Activated CD8-positive, alpha-beta memory T cell treated with anti-CD3 and anti-CD28 coated beads, Interleukin-2, amount 10 ng/mL, durations not matched to agents 7 days and 5 days (primary cell): ENCODE data around the gene CYTH1. TPM values are rescaled to one million over a fixed set of nuclear protein-coding genes. Genes with fewer than 3 reads are reported as not detected.
A peak's percentile ranks its signal among the peaks of the same experiment; 100 is the strongest.

Experiments used
- ATAC-seq: fragments of 150-1000 bp; cut with Tn5 transposase; one replicate; pipeline ENCODE4 v1.10.0; 2021; ENCODE audit warnings: moderate library complexity
- CTCF ChIA-PET: fragments of 350-600 bp; sonication (Branson Sonifier 250); formaldehyde crosslinking; loops from one replicate; lab custom pipeline; 2021; ENCODE audit warnings: antibody characterized with exemption; lab: Charles Lee
- DNase-seq: peaks from one replicate; pipeline ENCODE4 v3.0.0-alpha.2; 2020
- H3K27ac Mint-ChIP-seq: one replicate; pipeline ENCODE4 v1.8.0; 2021; ENCODE audit warnings: mild to moderate bottlenecking, mixed read lengths
- H3K27me3 Mint-ChIP-seq: one replicate; pipeline ENCODE4 v1.8.0; 2021; ENCODE audit warnings: mixed read lengths
- H3K36me3 Mint-ChIP-seq: one replicate; pipeline ENCODE4 v1.8.0; 2021; ENCODE audit warnings: mild to moderate bottlenecking, mixed read lengths
- H3K4me1 Mint-ChIP-seq: one replicate; pipeline ENCODE4 v1.8.0; 2021; ENCODE audit warnings: mixed read lengths
- H3K4me3 Mint-ChIP-seq: one replicate; pipeline ENCODE4 v1.8.0; 2021; ENCODE audit warnings: mild to moderate bottlenecking, moderate library complexity, mixed read lengths
- H3K9me3 Mint-ChIP-seq: one replicate; pipeline ENCODE4 v1.8.0; 2022; ENCODE audit warnings: low read depth, mixed read lengths
- total RNA-seq, 2 experiments: library from RNA; stranded (reverse); gene quantifications; one replicate each; pipeline ENCODE4 v1.2.3, GENCODE V29; 2021

Gene CYTH1
- 100 to 1,000 TPM; 151 to 156 TPM for total RNA-seq

DNA sequence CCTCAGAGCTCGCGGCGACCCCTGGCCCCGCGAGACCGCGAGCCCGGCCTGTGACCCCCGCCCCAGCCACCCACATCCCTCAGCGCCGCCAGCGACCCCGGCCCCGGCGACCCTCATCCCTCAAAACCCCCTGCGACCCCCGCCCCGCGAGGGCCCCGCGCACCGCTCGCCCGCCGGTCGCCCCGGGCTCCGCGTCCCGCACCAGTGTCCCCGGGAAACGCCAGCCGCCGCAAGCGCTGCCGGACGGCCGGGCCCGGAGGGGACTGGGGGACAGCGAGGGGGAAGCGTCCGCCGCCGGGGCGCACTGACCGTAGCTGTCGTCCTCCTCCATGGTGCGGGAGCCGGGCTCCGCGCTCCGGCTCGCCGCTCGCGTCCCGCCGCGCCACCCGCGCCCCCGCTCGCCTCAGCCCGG, at the start of gene CYTH1:
TSS of gene CYTH1 (minus strand) at position 381 of the 412 bp plus-strand sequence. CDS start at position 331, 50 bp downstream.
- Mint-ChIP-seq H3K27me3 (no peaks in the 10 kb centered on the region), H3K27ac (peak within 1 kb of the TSS; percentile 98), H3K4me1 (peaks cover 57% of the 10 kb centered on the region), H3K4me3 (peak within 1 kb of the TSS; percentile 79), H3K9me3 (no peaks in the 10 kb centered on the region), H3K36me3 (peaks cover 9% of the 10 kb centered on the region)
- ATAC-seq (no peak), DNase-seq (no peak)
- CTCF ChIA-PET = no interaction called here

GRCh38 chr17:78829477-78829876, 47.4 kb upstream of the CYTH1 start:
- Mint-ChIP-seq H3K27me3 (no peaks in the 10 kb centered on the region), H3K4me1 (peaks cover 6% of the 10 kb centered on the region), H3K27ac (no peak overlapping the region), H3K4me3 (no peak overlapping the region), H3K36me3 (peaks cover 58% of the 10 kb centered on the region), H3K9me3 (no peaks in the 10 kb centered on the region)
- CTCF ChIA-PET = no interaction called here
- DNase-seq (no peak), ATAC-seq (no peak)

DNA sequence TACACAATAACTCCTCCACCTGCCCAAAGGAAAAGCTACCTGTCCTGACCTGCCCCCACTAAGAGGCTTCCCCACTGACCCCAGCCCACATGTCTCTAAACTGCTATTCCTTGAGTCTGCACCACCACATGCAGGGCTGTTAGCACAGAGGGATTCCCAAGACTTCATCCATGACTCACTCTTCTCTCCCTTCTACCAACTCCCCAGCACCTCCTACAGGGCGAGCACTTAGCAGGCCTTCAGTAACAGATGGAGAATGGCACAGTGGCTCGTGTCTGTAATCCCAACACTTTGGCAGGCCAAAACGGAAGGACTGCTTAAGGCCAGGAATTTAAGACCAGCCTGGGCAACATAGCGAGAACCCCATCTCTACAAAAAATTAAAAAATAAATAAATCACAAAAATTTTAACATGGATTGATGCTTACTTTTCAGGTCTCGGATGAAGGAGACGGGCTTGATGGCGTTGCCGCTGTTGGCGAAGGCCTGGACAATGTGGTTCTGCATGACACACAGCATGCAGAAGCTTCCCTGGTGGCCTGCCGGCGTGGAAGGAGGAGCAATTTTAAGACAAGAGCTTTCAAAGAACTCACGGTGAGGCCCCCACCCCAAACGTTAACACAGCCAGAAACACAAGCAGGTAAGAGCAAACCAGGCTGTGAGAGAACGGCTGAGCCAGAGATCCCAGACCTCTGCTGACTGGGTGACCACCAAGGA, 46.6 kb upstream of the CYTH1 start:
- CTCF ChIA-PET = no interaction called here
- peaks cover 61% of the 10 kb centered on the region for H3K36me3 Mint-ChIP-seq

DNA sequence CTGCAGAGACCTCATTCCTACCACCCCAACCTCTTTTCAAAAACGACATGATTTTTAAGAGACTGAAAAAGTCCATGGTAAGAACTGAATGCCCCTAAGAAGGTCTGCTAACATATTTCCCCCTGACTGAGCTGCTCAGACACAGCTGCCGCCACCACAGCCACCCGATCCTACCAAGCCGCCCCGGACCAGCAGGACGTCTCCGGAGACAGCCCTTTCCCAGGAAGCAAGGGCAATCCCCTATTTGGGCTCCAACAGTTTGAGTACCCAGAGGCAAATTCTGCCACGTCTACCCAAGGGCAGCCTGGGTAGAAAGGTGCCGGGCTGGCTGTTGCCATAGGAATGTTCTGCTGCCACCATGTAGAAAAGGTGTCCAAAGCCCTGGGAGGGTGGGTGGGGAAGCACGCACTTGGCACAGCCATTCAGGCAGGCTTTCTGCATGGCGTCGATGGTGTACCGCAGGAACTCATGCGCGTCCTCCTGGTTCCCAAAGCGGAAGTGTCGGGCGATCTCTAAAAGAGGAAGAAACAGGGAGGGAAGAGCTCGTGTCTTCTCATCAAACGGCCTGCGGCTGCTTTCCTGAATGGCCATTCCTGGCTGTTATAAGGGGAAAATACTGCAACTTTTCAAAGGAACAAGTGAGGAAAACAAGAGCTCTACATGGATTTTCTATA, 44.9 kb upstream of the CYTH1 start:
- Mint-ChIP-seq H3K27me3 (no peaks in the 10 kb centered on the region), H3K36me3 (peaks cover 59% of the 10 kb centered on the region), H3K27ac (no peak overlapping the region), H3K4me1 (peaks cover 7% of the 10 kb centered on the region), H3K4me3 (no peak overlapping the region), H3K9me3 (no peaks in the 10 kb centered on the region)
- ATAC-seq (no peak), DNase-seq (no peak)
- CTCF ChIA-PET = no interaction called here

More for the DNA sequence above, 46.6 kb upstream of the CYTH1 start:
- peak; percentile 47 for ATAC-seq
- Mint-ChIP-seq H3K4me3 (no peak overlapping the region), H3K4me1 (peaks cover 6% of the 10 kb centered on the region), H3K9me3 (no peaks in the 10 kb centered on the region), H3K27ac (no peak overlapping the region), H3K27me3 (no peaks in the 10 kb centered on the region)
- no peak for DNase-seq

- Mint-ChIP-seq H3K27ac (no peak overlapping the region), H3K9me3 (no peaks in the 10 kb centered on the region)
These were observed 44.3 kb upstream of the CYTH1 start for GRCh38 chr17:78826421-78826820.

DNA sequence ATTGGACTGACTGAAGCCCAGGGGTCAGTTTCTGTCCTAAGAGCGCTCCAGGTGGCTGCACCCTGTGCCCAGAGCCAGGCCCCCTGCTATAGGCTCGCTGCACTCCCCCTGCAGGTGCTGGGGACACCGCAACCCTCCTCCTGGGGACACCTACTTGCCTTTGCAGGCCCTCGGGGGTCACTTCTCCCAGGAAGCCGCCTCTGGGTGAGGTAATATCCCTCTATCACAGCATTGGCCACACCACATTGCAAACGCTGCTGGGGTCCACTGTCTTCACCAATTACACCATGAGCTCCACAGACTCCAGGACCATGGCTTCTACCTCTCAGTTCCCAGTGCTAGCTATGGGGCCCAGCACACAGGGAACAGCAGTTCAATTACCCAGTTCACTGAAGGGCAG, 43.6 kb upstream of the CYTH1 start:
- ATAC-seq = no peak

More at GRCh38 chr17:78826421-78826820, 44.3 kb upstream of the CYTH1 start:
- H3K4me1 Mint-ChIP-seq = peaks cover 10% of the 10 kb centered on the region
- peaks cover 62% of the 10 kb centered on the region for H3K36me3 Mint-ChIP-seq
- CTCF ChIA-PET = no interaction called here
- no peak for DNase-seq
- no peaks in the 10 kb centered on the region for H3K27me3 Mint-ChIP-seq
- H3K4me3 Mint-ChIP-seq = no peak overlapping the region
- no peak for ATAC-seq

GRCh38 chr17:78824240-78824639, 42.2 kb upstream of the CYTH1 start:
- Mint-ChIP-seq H3K4me1 (peaks cover 23% of the 10 kb centered on the region), H3K36me3 (peaks cover 64% of the 10 kb centered on the region), H3K27me3 (no peaks in the 10 kb centered on the region), H3K4me3 (no peak overlapping the region), H3K9me3 (no peaks in the 10 kb centered on the region), H3K27ac (peak overlapping the region; percentile 7)
- ATAC-seq (no peak), DNase-seq (no peak)
- CTCF ChIA-PET = no interaction called here

More for the DNA sequence above, 43.6 kb upstream of the CYTH1 start:
- no peaks in the 10 kb centered on the region for H3K9me3 Mint-ChIP-seq
- H3K27ac Mint-ChIP-seq = peak overlapping the region; percentile 44
- DNase-seq = no peak
- H3K4me3 Mint-ChIP-seq = no peak overlapping the region
- CTCF ChIA-PET = no interaction called here
- H3K27me3 Mint-ChIP-seq = no peaks in the 10 kb centered on the region
- peaks cover 14% of the 10 kb centered on the region for H3K4me1 Mint-ChIP-seq
- H3K36me3 Mint-ChIP-seq = peaks cover 63% of the 10 kb centered on the region

GRCh38 chr17:78823282-78824046, 41.4 kb upstream of the CYTH1 start:
- ATAC-seq = no peak
- H3K9me3 Mint-ChIP-seq = no peaks in the 10 kb centered on the region

DNA sequence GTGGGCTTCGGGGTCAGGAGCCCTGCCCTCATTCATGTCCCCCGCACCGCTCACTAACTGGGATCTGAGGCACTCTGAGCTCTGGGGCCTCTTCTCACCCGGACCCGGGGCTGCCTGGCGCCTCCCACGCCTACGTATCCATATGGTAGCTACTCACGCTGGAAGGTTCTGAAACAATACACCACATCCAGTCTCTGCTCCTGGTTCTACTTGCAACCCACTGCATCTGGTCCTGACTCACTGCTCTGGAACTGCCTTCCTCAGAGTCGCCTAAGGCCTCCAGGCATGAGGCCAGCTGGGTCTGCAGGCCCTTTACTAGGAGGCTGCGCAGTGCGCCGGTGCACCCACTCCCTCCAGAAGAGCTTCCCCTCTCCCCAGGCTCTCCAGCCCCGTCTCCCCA, 40.5 kb upstream of the CYTH1 start:
- Mint-ChIP-seq H3K27me3 (no peaks in the 10 kb centered on the region), H3K27ac (peak overlapping the region; percentile 54), H3K36me3 (peaks cover 67% of the 10 kb centered on the region), H3K4me3 (no peak overlapping the region), H3K4me1 (peaks cover 38% of the 10 kb centered on the region), H3K9me3 (no peaks in the 10 kb centered on the region)
- no peak for ATAC-seq
- CTCF ChIA-PET = no interaction called here
- DNase-seq = no peak

More at GRCh38 chr17:78823282-78824046, 41.4 kb upstream of the CYTH1 start:
- Mint-ChIP-seq H3K36me3 (peaks cover 70% of the 10 kb centered on the region), H3K27ac (no peak overlapping the region), H3K4me3 (no peak overlapping the region), H3K4me1 (peaks cover 30% of the 10 kb centered on the region), H3K27me3 (no peaks in the 10 kb centered on the region)
- no peak for DNase-seq
- CTCF ChIA-PET = no interaction called here

- H3K4me1 Mint-ChIP-seq = peaks cover 44% of the 10 kb centered on the region
- no peaks in the 10 kb centered on the region for H3K27me3 Mint-ChIP-seq
- peak overlapping the region; percentile 52 for H3K27ac Mint-ChIP-seq
- CTCF ChIA-PET = no interaction called here
- H3K36me3 Mint-ChIP-seq = peaks cover 69% of the 10 kb centered on the region
- no peak for ATAC-seq
- no peaks in the 10 kb centered on the region for H3K9me3 Mint-ChIP-seq
- no peak for DNase-seq
- no peak overlapping the region for H3K4me3 Mint-ChIP-seq
These were observed 39.9 kb upstream of the CYTH1 start for GRCh38 chr17:78821961-78822360.

DNA sequence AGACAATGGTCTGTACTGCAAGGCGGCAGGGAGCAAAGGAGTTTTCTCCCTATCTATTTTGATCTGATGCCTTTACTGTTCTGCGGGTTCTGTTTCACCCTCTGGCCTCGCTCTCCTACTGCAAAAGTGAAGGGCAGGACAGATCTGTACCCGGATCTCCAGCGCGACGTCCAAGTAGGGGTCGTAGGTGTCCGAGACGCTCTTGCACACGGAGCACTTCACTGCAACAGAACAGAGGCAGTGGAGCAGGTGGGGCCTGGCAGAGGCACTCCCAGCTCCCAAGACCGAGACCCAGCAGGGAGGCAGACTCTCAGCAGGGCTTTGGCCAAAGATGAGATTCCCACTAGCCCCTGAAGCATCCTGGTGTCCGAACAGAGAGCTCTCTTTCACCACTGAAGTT, 38.8 kb upstream of the CYTH1 start:
- Mint-ChIP-seq H3K27me3 (no peaks in the 10 kb centered on the region), H3K36me3 (peaks cover 68% of the 10 kb centered on the region), H3K4me1 (peaks cover 49% of the 10 kb centered on the region), H3K27ac (peak overlapping the region; percentile 39), H3K9me3 (no peaks in the 10 kb centered on the region), H3K4me3 (no peak overlapping the region)
- DNase-seq (no peak), ATAC-seq (no peak)
- CTCF ChIA-PET = interaction anchor here (0.6 to 0.7 kb wide), 2 partner anchors 40 to 45 kb away, joined by 3 to 4 read pairs; no protein-coding TSS in a partner anchor

GRCh38 chr17:78819806-78820792, 38.0 kb upstream of the CYTH1 start:
- Mint-ChIP-seq H3K4me3 (no peak overlapping the region), H3K4me1 (peaks cover 53% of the 10 kb centered on the region), H3K27ac (peak overlapping the region; percentile 91), H3K27me3 (no peaks in the 10 kb centered on the region), H3K36me3 (peaks cover 70% of the 10 kb centered on the region), H3K9me3 (no peaks in the 10 kb centered on the region)
- ATAC-seq = no peak
- no peak for DNase-seq
- CTCF ChIA-PET = interaction anchor here (0.6 to 2.2 kb wide), 11 partner anchors 12 to 152 kb away, joined by 3 to 12 read pairs (median 4); no protein-coding TSS in a partner anchor
